ENCODE data around the gene CNTNAP2. TPM values are rescaled to one million over a fixed set of nuclear protein-coding genes. Genes with fewer than 3 reads are reported as not detected.

CNTNAP2 gene
- total RNA-seq, 1 donor from 2014 or later = 0.49 TPM

DNA sequence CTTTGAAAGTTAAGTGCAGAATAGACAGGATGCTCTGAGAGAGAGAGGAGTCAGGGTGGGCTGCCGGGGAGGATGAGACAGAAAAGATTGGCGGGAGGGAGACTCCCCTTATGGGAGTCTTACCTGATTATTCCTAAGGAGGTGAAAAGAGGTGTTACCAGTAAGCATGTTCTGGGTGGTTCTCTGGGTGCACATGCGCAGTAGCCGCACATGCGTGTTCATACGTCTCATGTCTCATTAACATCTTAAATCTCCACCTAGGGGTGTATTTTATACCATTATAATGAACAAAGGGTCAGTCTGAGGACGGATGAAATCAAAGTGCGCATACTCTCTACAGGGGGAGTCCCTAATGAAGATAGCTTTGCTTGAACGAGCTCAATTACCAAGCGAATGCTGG is 1881.0 kb downstream of the CNTNAP2 start:
- no peak for DNase-seq (ENCODE audit: low spot score)
- no peak for ATAC-seq
- intact Hi-C loops (cut with DNase I) = no loop called here

DNA sequence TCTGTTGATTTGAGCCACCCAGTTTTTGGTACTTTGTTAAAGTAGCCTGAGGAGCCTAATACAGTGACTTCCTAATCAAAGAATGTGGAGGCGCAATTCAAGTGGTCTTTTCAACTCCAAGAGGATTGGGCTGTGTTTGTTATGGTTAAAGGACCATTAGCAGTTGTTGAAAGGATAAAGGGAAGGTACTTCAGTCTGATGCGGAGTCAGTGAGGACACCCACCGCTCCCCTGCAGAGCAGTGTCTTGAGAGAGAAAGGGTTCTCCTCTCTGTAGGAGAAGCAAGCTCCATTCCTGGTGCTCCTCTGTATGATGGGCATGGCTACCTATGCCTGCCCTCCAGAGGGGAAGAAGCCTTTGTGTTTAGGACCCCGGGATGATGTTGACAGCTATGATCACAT is 1883.4 kb downstream of the CNTNAP2 start:
- DNase-seq (ENCODE audit: low spot score) (no peak), ATAC-seq (no peak)
- intact Hi-C loops (cut with DNase I) = no loop called here

DNA sequence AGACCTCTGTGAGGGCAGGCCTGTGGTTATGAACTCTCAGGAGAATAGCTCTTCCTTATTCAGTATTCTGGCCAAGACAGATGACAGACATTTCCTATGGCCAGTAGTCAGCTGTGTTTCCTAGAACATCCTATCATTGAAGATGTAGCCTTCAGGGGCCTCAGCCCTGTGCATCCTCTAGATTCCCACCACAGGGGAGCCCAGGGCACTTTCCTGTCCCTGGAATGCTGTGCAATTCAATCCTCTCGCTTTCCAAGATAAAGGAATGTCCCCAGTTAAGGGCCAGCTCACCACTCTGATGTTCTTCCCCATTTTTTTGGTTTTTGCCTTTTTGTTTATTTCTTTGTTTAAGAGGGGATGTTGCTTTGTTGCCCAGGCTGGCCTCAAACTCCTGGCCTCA is 1895.2 kb downstream of the CNTNAP2 start:
- intact Hi-C loops (cut with DNase I) = no loop called here
- DNase-seq (ENCODE audit: low spot score) (no peak), ATAC-seq (no peak)

DNA sequence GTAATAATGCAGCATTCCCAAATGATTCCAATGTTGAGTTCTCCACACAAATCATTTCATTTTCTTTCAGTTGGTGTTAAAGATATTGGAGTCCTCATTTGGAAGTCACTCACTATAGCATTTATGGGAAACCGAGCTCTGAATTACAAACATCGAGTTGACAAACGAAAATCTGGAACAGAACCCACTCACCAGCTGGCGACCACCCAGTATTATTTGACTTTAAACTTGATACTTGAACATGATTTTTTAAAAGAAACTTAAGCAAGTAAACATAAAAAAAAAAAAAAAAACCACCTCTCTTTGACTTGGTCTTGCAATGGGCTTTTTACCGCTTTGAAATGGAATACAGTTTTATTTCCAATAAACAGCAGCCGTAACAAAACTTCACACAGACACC is 1897.4 kb downstream of the CNTNAP2 start:
- ATAC-seq (no peak), DNase-seq (ENCODE audit: low spot score) (no peak)
- intact Hi-C loops (cut with DNase I) = no loop called here

DNA sequence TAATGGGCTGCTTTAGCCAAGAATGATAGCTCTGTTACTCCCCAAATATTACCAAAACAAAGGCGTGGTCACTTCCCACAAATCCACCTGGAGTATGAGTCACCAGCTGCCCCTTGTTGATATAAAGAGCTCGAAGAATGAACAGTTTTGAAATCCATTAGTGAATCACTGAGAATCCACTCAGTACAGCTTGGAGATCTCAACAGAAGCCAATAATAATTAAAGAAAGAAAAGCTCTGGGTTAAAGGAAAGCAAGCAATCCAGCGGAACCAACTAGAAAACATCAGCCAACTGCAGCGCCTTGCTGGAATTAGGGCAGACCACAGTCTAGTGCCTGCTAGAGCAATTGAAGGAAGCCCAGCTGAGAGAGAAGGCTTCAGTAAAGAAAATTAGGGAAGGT is 1897.9 kb downstream of the CNTNAP2 start:
- no peak for DNase-seq (ENCODE audit: low spot score)
- ATAC-seq = no peak
- intact Hi-C loops (cut with DNase I) = no loop called here

DNA sequence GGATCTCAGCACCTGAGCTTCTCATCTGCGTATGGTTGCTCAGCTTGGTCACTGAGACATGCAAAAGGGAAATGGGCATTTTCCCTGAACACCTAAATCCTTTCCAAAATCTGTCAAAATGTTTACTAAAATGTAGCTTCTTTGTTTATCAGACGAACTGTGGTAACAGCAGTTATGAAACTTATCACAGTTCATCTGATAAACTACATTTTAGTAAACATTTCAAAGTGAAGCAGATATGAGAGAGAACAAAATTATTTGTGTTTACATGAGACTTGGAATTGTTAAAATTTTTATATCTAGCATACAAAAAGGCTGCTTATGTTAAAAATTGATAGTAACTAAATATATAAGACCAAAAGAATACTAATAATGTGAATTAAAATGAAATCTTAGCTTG is 1900.5 kb downstream of the CNTNAP2 start:
- intact Hi-C loops (cut with DNase I) = no loop called here
- DNase-seq (ENCODE audit: low spot score) (no peak), ATAC-seq (no peak)

DNA sequence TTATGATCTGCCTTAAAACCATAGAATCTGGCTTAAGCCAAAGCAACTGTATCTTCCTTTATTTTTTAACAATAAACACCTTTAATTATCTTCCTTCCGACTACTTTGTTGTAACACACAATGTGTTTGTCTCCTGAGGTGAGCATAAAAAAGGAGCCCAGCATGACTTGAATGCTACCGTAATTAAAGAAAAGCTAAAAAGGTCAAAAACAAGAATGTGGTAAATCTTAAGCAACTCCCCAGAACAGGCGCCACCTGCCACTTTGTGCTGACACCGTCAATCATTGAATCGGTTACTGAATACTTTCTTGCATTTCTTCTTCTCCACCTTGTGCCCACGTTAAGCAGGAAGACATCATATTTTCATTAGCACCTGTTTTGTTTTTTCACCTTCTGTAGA is 1904.1 kb downstream of the CNTNAP2 start:
- DNase-seq (ENCODE audit: low spot score) = no peak
- ATAC-seq = no peak
- intact Hi-C loops (cut with DNase I) = no loop called here

DNA sequence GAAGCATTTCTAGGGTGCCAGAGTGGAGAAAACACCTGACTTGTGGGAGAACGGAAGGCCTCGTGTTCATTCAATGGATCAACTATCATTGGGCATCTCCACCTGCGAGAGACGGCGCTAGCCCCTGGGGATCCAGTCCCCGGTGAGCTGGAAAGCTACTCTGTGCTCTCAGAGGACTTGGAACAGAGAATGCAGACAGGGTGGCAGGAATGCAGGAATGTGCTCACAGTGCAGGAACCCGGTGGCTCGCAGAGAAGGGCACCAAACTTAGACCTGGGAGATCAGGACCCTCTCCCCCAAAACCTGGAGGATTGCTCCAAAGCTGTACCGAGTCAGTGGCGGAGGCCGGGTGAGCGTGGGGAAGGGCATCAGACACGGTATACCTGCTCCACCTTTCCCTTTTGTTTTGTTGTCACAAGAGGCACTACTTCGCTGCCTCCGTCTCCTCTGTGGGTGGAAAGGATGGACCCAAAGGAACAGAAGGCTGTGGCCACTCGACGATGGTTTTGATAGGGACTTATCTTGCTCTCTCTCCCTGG is 1905.0 kb downstream of the CNTNAP2 start:
- intact Hi-C loops (cut with DNase I) = no loop called here
- no peak for ATAC-seq

DNA sequence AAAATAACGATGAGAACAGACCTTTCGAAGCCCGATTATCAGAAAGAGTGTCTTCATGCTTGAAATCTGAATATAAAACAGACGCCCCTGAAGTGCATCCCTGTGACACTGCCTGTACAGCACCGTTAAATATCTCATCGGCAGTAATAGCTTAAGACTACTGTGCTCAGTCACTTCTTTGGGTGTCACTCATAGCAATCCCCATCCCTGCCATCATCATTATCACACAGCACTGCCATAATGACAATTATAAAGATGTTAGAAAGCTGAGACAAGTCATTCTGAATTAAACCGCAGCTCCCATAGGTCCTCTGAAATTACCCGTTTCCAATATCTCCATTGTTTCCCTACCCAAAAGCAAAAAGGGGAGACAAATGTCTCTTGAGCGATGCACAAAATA is 1906.2 kb downstream of the CNTNAP2 start:
- ATAC-seq (no peak), DNase-seq (ENCODE audit: low spot score) (no peak)
- intact Hi-C loops (cut with DNase I) = no loop called here

More for the DNA sequence above, 1905.0 kb downstream of the CNTNAP2 start:
- no peak for DNase-seq (ENCODE audit: low spot score)

DNA sequence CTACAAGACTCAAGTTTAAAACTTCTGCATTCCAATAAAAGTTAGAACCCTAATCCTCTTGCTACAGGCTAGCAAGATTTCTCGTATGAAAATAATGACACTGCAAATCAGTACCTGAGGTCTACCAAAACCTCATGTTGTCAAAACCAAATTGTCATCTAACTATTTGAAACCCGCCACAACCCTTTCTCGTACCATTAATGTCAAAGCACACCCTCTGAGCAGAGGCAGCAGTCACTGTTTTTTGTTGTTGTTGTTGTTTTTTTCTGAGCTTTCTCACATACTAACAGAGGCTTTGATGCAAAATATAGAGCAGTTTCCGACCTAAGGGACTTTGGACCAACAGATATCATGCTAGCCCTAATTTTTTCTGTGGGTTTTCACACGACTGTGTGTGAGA is 1910.1 kb downstream of the CNTNAP2 start:
- DNase-seq (ENCODE audit: low spot score) = no peak
- ATAC-seq = no peak
- intact Hi-C loops (cut with DNase I) = no loop called here

DNA sequence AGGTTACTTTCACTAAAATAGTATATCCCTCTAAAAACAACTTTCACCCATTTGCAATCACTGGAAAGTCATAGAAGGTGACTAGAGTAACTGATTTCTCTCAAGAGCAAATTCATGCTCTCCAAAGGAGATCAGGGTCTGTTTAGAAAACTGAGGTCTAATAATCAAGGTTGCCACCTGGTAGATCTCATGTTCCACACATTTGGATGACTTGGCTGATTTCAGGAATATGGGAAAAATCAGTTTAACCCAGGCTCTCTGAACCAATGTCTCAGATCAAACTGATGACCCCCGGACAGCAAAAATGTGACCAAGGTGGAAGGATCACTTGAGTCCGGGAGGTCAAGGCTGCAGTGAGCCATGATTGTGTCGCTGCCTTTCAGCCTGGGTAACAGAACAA is 1911.6 kb downstream of the CNTNAP2 start:
- intact Hi-C loops (cut with DNase I) = no loop called here
- ATAC-seq (no peak), DNase-seq (ENCODE audit: low spot score) (no peak)

DNA sequence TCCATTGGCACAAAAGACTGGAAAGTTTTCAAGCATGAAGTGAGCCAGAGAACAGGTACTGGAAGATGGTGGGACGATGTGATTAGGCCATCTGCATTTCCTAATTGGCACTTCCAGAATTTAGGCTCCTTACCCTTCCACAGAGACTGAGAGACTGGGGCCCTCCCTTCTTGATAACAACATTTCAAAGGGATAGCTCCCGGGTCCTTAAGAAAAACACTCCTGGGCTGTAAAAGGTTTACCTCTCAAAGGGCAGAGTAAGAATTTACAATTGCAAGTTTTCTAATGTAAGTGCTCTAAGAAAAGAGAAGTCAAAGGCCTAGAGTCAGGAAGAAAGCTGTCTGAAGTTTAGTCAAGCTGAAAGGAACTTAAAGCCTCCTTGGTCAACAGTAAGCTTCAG is 1914.4 kb downstream of the CNTNAP2 start:
- intact Hi-C loops (cut with DNase I) = no loop called here
- DNase-seq (ENCODE audit: low spot score) = no peak

DNA sequence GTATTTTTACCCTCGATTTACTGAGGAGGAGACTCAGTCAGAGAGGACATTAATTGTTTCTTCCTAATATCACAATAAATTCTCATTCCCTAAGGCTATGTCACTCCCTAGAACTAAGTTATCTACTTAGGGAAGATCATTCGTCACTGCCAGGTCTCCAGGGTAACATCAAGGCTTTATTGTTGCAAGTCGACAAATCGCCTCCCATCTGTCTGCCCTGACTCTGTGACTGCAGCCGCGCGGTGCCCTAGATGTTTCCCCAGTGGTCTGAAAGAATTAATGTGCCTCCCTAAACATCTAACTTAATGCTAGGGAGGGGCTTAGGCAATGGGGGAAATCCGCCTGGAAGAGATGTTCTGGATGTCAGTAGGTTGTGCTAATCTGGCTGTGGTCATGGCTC is 1915.2 kb downstream of the CNTNAP2 start:
- intact Hi-C loops (cut with DNase I) = no loop called here
- ATAC-seq (no peak), DNase-seq (ENCODE audit: low spot score) (no peak)

More for the DNA sequence above, 1914.4 kb downstream of the CNTNAP2 start:
- ATAC-seq = no peak

DNA sequence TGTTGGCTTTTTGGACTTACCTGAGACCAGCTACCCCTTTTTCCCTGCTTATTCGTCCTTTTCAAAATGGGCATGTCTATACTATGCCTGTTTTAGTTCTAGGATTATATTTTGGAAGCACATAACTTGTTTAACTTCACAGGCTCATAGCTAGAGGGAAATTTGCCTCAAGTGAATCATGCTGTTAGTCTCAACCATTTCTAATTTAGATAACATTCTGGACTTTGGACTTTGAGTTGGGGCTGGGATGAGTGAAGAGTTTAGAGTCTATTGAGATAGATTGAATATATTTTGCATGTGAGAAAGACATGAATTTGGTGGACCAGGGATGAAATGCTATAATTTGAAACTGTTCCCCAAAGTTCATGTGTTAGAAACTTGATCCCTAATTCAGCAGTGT is 1919.3 kb downstream of the CNTNAP2 start:
- intact Hi-C loops (cut with DNase I) = no loop called here
- no peak for ATAC-seq
- no peak for DNase-seq (ENCODE audit: low spot score)

DNA sequence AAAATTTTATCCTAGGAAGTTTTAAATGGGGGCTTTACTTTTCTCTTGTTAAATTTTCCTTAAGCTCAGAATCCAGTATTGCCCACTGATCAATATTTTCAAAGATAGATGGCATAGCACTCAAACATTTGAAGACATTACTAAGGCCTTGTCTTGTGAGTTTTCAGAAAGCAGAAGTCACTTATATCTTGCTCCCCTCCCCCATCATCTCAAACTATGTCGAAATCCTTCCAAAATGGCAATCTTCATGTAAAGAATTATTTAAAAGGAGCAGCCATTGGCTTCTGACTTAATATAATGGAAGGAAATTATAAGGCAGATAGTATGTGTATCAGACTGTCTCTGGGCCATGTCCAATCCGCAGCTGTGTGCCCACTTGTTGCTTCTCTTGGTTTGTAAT is 1920.4 kb downstream of the CNTNAP2 start:
- no peak for ATAC-seq
- no peak for DNase-seq (ENCODE audit: low spot score)
- intact Hi-C loops (cut with DNase I) = no loop called here

DNA sequence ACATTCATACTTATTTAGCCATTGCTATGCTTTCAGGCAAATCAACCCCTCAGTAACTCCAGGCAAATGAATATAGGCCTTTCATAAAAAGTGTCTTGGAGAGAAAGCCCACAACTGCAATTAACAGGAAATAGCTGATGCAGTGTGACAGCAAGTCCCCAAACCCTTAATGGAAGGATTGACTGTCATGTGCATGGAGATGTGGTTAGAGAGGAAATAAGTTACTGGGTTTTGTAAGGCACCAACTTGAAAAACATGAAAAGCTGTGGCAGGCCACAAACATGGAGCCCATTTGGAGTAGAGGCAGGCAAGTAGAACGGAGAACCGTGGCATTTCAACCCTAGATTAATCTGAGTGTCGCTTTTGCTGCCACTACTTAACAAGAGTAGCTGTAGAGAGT is 1924.6 kb downstream of the CNTNAP2 start:
- no peak for DNase-seq (ENCODE audit: low spot score)
- intact Hi-C loops (cut with DNase I) = no loop called here
- ATAC-seq = no peak

DNA sequence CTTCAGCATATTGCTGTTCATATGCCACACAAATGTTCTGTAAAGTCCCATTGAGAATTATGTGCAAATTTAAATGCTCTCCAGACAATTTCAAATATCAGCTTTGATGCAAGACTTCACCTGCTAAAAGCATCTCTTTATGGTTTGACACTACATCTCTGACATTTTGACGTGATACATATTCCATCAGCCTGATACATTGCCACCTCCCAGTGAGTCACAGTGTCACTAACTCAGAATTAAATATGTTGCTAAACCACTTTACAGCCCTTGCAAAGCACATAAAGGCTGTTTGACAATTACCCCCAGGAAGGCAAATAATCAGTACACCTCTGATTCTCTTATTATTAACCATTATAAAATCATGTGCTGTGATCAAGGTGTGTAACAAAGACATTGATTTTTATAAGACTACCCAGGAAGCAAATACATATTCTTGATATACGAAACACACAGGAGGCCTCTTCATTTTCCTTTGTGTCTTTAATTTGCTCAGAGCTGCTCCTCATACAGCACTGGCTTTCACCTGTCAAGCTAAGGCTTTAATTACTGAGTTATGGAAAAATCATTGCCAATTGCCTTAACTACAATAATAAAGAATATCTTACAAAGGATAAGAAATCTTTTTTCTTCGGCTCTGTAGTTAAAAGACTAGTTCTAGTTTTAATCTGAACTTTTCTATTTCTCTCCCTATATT is 1926.5 kb downstream of the CNTNAP2 start:
- ATAC-seq (no peak), DNase-seq (ENCODE audit: low spot score) (no peak)
- intact Hi-C loops (cut with DNase I) = no loop called here

DNA sequence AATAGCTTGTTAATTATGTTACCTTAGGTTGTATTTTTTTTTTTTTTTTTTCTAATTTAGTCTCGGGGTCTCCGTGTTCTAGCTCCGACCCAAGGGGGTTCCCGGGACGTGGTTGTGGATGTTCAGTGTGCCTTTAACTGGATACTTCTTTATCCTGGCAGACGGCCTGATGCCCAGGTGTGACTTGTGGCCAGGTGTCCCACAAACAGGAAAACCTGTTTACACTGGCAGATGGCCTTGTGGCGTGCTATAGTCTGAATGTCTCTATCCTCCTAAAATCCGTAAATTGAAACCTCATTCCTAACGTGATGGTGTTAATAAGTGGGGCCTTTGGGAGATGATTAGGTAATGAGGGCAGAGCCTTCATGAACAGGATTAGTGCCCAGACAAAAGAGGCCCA is 1927.6 kb downstream of the CNTNAP2 start:
- DNase-seq (ENCODE audit: low spot score) (no peak), ATAC-seq (no peak)
- intact Hi-C loops (cut with DNase I) = no loop called here

DNA sequence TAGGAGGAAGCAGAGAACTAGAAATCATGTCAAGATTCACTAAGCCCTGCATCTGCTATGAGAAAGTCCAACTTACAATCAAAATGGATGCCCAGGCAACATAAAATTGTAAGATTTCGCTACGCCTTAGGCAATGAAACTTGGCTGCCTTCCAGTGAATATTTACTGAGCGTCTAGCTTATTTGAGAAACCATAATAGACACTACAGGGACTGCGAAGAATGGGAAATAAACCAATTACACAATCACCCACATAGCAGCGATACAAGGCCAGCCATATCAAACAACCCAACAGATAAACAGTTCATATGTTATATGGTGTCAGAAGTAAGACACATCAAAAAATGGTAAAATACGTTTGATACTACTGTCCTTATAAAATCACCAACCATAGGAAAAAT is 1928.9 kb downstream of the CNTNAP2 start:
- ATAC-seq (no peak), DNase-seq (ENCODE audit: low spot score) (no peak)
- intact Hi-C loops (cut with DNase I) = no loop called here

DNA sequence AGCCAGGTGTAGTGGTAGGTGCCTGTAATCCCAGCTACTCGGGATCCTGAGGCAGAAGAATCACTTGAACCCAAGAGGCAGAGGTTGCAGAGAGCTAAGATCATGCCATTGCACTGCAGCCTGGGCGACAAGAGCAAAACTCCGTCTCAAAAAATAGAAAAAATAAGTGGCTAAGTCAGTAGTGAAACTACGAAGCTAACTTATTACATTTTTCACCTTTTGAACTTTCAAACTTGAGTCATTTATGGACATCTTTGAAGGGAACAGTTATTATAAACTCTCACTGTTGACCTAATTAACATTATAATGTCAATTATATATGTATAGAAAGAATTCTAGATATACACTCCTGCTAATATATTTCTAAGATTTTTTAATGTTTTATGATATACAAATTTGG is 1932.5 kb downstream of the CNTNAP2 start:
- intact Hi-C loops (cut with DNase I) = no loop called here
- ATAC-seq (no peak), DNase-seq (ENCODE audit: low spot score) (no peak)

DNA sequence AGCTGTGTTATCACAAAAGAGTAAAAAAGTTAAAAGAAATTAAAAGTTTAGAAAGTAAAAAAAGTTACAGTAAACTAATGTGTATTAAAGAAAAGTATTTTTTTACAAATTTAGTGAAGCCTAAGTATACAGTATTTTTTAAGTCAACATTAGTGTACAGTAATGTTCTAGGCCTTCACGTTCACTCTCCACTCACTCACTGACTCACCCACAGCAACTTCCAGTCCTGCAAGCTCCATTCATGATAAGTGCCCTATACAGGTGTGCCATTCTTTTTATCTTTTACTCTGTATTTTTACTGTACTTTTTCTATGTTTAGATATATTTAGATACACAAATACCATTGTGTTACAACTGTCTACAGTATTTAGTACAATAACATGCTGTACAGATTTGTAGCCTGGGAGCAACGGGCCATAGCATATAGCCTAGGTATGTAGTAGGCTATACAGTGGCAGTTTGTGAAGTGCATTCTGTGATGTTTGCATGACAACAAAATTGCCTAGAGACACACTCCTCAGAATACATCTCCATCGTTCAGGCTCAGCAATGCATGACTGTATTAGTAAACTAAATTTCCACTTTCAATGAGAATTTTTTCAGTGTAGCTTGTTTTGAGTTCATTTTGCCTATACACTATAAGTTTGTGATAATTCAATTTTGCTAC is 1934.0 kb downstream of the CNTNAP2 start:
- intact Hi-C loops (cut with DNase I) = no loop called here
- DNase-seq (ENCODE audit: low spot score) (no peak), ATAC-seq (no peak)

All from sciatic nerve (tissue), 2 donors.